HCEC 1CT (cell line): ENCODE results near the gene NFYA.

ENCODE experiments used
- DNase-seq: peaks from one replicate; pipeline ENCODE4 v3.0.0-alpha.2; 2017

Gene NFYA

DNA sequence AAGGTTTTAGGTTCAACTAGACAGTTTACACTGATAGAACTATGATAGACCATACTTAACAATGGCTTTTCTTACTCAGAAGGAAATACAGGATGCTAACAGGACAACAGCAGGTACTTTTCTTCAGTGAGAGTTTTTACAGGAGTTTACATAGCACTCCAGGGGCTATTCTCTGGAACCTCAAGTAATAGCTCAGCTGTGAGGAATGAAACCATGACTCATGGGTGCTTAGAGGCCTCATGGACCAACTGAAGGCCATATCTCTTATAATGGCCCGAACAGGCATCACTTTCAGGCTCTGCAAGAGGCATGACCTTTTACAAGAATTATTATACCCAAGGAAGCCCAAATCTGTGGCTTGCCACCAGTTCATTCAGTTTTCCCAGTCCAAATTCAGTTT lies 49.6 kb downstream of the NFYA start:
- DNase-seq = no peak

DNA sequence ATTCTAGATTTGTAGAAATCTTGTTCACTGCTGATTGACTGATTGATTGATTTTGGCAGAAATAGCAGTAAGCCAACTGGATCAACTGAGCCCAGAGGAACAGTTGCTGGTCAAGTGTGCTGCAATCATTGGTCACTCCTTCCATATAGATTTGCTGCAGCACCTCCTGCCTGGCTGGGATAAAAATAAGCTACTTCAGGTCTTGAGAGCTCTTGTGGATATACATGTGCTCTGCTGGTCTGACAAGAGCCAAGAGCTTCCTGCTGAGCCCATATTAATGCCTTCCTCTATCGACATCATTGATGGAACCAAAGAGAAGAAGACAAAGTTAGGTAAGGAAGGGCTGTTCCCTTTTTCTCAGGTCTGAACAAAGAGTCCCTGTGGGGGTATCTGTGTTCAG lies 50.1 kb downstream of the NFYA start:
- DNase-seq = no peak

DNA sequence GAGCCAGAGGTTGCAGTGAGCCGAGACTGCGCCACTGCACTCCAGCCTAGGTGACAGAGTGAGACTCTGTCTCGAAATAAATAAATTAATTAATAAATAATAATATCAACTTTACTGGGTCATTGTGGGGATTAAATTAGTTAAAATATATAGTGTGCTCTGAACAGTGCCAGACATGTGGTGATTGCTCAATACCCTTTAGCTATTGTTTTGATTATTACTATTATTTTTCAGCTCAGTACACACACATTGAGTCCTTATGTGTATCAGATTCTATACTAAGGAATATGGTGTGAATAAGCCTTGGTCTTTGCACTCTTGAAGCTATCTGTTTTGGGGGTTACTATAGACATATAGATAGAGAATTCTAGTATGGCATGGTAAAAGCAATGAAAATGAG lies 52.5 kb downstream of the NFYA start:
- no peak for DNase-seq

DNA sequence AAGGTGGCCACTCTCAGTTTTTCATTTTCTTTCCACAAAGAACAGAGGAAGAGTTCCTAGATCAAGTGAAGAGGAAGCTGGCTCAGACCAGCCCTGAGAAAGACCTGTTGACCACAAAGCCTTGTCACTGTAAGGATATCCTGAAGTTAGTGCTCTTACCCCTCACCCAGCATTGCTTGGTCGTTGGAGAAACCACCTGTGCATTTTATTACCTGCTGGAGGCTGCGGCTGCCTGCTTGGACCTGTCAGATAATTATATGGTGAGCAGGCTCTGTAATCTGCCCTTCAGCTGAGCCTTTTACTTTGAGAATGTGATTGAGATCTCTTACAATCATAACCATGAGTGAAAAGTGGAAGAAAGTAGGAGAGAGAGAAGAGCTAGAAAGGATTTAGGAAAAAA lies 59.5 kb downstream of the NFYA start:
- DNase-seq = no peak

- DNase-seq = no peak
Observed at GRCh38 chr6:41135062-41135832, 62.5 kb downstream of the NFYA start.

GRCh38 chr6:41136911-41137310 lies 64.1 kb downstream of the NFYA start:
- no peak for DNase-seq

DNA sequence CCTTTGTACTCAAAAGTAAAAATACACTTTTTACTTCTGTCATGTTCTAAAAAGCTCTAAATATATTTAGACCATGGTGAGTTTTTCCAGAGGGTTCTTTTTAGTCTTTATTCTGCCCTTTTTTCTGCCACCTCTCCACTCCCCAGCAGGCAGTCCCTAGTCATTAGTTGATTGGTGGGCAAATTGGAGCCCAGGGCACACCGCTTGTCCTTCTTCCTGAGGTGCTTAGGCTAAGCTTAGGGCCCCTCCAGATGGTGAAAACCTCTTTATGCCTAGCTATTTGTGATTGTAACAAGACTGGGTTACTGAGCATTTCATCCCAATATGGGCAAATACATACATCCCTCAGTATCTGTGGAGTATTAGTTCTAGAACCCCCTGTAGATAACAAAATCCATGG lies 75.1 kb downstream of the NFYA start:
- DNase-seq = no peak
